ENCODE data around the gene UBAC1. TPM values are rescaled to one million over a fixed set of nuclear protein-coding genes. Genes with fewer than 3 reads are reported as not detected.

UBAC1 gene
- total RNA-seq, 2 donors from 2014 or later = 47.9 to 48.4 TPM

- Mint-ChIP-seq H3K36me3 (ENCODE audit: low read depth) (peaks cover 8% of the 10 kb centered on the region), H3K9me3 (no peaks in the 10 kb centered on the region), H3K4me1 (peaks cover 81% of the 10 kb centered on the region), H3K27ac (peak overlapping the region; percentile 87), H3K27me3 (ENCODE audit: insufficient read depth) (no peaks in the 10 kb centered on the region), H3K4me3 (no peak overlapping the region)
- Histone ChIP-seq H3K36me3 (ENCODE audit: control insufficient read depth, insufficient read depth, low read length) (peaks cover 4% of the 10 kb centered on the region), H3K9ac (ENCODE audit: extremely low read depth, low read length, poor library complexity, severe bottlenecking) (no peak overlapping the region), H3K27ac (ENCODE audit: low read depth, low read length) (peak overlapping the region; percentile 62), H3K4me3 (ENCODE audit: low read length) (no peak overlapping the region), H3K4me1 (ENCODE audit: control insufficient read depth, insufficient read depth, low read length) (peaks cover 31% of the 10 kb centered on the region), H3K9me3 (ENCODE audit: control insufficient read depth, low read length) (no peaks in the 10 kb centered on the region), H3K27me3 (ENCODE audit: control insufficient read depth, insufficient read depth, low read length, poor library complexity, severe bottlenecking) (no peaks in the 10 kb centered on the region)
- DNase-seq = no peak
- WGBS, 2 experiments (ENCODE audit: insufficient coverage in 1 of 2, insufficient read length in 1 of 2) = 93 to 94% methylated on average over 12 to 21 of the region's 21 CpGs
- TF ChIP-seq CTCF (conservative IDR thresholded peaks at IDR 0.05) = no peak
These were observed 74.8 kb downstream of the UBAC1 start for GRCh38 chr9:135886147-135886981.

- DNase-seq = no peak
- Histone ChIP-seq H3K27ac (ENCODE audit: low read depth, low read length) (no peak overlapping the region), H3K4me1 (ENCODE audit: control insufficient read depth, insufficient read depth, low read length) (peaks cover 23% of the 10 kb centered on the region), H3K27me3 (ENCODE audit: control insufficient read depth, insufficient read depth, low read length, poor library complexity, severe bottlenecking) (no peaks in the 10 kb centered on the region), H3K36me3 (ENCODE audit: control insufficient read depth, insufficient read depth, low read length) (peaks cover 10% of the 10 kb centered on the region), H3K9me3 (ENCODE audit: control insufficient read depth, low read length) (no peaks in the 10 kb centered on the region), H3K4me3 (ENCODE audit: low read length) (no peak overlapping the region), H3K9ac (ENCODE audit: extremely low read depth, low read length, poor library complexity, severe bottlenecking) (no peak overlapping the region)
- H3K9me3 Mint-ChIP-seq = no peaks in the 10 kb centered on the region
- no peak overlapping the region for H3K4me3 Mint-ChIP-seq
- no peaks in the 10 kb centered on the region for H3K27me3 Mint-ChIP-seq (ENCODE audit: insufficient read depth)
- H3K36me3 Mint-ChIP-seq (ENCODE audit: low read depth) = peaks cover 10% of the 10 kb centered on the region
- TF ChIP-seq CTCF (conservative IDR thresholded peaks at IDR 0.05) = no peak
- peak overlapping the region; percentile 3 for H3K27ac Mint-ChIP-seq
- 96 to 100% methylated on average over 4 to 6 of the region's 7 CpGs for WGBS, 2 experiments (ENCODE audit: insufficient coverage in 1 of 2, insufficient read length in 1 of 2)
- peaks cover 70% of the 10 kb centered on the region for H3K4me1 Mint-ChIP-seq
These were observed 75.9 kb downstream of the UBAC1 start for GRCh38 chr9:135885100-135885853.

- TF ChIP-seq CTCF (conservative IDR thresholded peaks at IDR 0.05) = no peak
- Histone ChIP-seq H3K27ac (ENCODE audit: low read depth, low read length) (no peak overlapping the region), H3K9ac (ENCODE audit: extremely low read depth, low read length, poor library complexity, severe bottlenecking) (no peak overlapping the region), H3K9me3 (ENCODE audit: control insufficient read depth, low read length) (no peaks in the 10 kb centered on the region), H3K36me3 (ENCODE audit: control insufficient read depth, insufficient read depth, low read length) (peaks cover 18% of the 10 kb centered on the region), H3K27me3 (ENCODE audit: control insufficient read depth, insufficient read depth, low read length, poor library complexity, severe bottlenecking) (no peaks in the 10 kb centered on the region), H3K4me1 (ENCODE audit: control insufficient read depth, insufficient read depth, low read length) (peaks cover 22% of the 10 kb centered on the region), H3K4me3 (ENCODE audit: low read length) (no peak overlapping the region)
- peaks cover 66% of the 10 kb centered on the region for H3K4me1 Mint-ChIP-seq
- no peaks in the 10 kb centered on the region for H3K27me3 Mint-ChIP-seq (ENCODE audit: insufficient read depth)
- no peaks in the 10 kb centered on the region for H3K9me3 Mint-ChIP-seq
- H3K36me3 Mint-ChIP-seq (ENCODE audit: low read depth) = peaks cover 10% of the 10 kb centered on the region
- no peak for DNase-seq
- H3K27ac Mint-ChIP-seq = peak overlapping the region; percentile 3
- WGBS, 2 experiments (ENCODE audit: insufficient coverage in 1 of 2, insufficient read length in 1 of 2) = 92 to 95% methylated on average over 13 to 16 of the region's 16 CpGs
- no peak overlapping the region for H3K4me3 Mint-ChIP-seq
These were observed 76.7 kb downstream of the UBAC1 start for GRCh38 chr9:135884328-135885035.

Measured in endodermal cell (in vitro differentiated cells).